ENCODE results near the gene MAGI2. TPM values are rescaled to one million over a fixed set of nuclear protein-coding genes. Genes with fewer than 3 reads are reported as not detected.

Gene MAGI2
- total and polyA plus RNA-seq, 8 donors, result 1.3 to 4.0 (median 2.0) TPM

GRCh38 chr7:78055001-78055573 is 1398.4 kb downstream of the MAGI2 start:
- no peak for ATAC-seq
- H3K9me3 ChIP-seq, result no peaks in the 10 kb centered on the region
- TF ChIP-seq, protein P1, sequence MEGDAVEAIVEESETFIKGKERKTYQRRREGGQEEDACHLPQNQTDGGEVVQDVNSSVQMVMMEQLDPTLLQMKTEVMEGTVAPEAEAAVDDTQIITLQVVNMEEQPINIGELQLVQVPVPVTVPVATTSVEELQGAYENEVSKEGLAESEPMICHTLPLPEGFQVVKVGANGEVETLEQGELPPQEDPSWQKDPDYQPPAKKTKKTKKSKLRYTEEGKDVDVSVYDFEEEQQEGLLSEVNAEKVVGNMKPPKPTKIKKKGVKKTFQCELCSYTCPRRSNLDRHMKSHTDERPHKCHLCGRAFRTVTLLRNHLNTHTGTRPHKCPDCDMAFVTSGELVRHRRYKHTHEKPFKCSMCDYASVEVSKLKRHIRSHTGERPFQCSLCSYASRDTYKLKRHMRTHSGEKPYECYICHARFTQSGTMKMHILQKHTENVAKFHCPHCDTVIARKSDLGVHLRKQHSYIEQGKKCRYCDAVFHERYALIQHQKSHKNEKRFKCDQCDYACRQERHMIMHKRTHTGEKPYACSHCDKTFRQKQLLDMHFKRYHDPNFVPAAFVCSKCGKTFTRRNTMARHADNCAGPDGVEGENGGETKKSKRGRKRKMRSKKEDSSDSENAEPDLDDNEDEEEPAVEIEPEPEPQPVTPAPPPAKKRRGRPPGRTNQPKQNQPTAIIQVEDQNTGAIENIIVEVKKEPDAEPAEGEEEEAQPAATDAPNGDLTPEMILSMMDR (IDR thresholded peaks at IDR 0.05), result no peak
- intact Hi-C loops (cut with DNase I), result no loop called here
- no peak overlapping the region for H3K4me3 ChIP-seq
- no peaks in the 10 kb centered on the region for H3K4me1 ChIP-seq
- no peak for DNase-seq
- no peaks in the 10 kb centered on the region for H3K27me3 ChIP-seq
- H3K27ac ChIP-seq, result no peak overlapping the region
- FAIRE-seq, result no peak
- WGBS, 2 donors, result 68 to 70% methylated on average over 3 of the region's 3 CpGs
- H3K36me3 ChIP-seq, result no peaks in the 10 kb centered on the region

- DNase-seq (no peak), FAIRE-seq (no peak), ATAC-seq (no peak)
- 75 to 79% methylated on average over 7 of the region's 7 CpGs for WGBS, 2 donors
- no peak overlapping the region for H3K4me3 ChIP-seq
- H3K27me3 ChIP-seq, result no peaks in the 10 kb centered on the region
- H3K27ac ChIP-seq, result no peak overlapping the region
- peaks cover 0 to 3% (median 0%) of the 10 kb centered on the region in 3 donors for H3K4me1 ChIP-seq
- TF ChIP-seq, protein P1 (IDR thresholded peaks at IDR 0.05), result no peak
- no peaks in the 10 kb centered on the region for H3K9me3 ChIP-seq
- intact Hi-C loops (cut with DNase I), result no loop called here
- no peaks in the 10 kb centered on the region for H3K36me3 ChIP-seq
Observed at GRCh38 chr7:78052112-78052511, 1401.4 kb downstream of the MAGI2 start.

DNA sequence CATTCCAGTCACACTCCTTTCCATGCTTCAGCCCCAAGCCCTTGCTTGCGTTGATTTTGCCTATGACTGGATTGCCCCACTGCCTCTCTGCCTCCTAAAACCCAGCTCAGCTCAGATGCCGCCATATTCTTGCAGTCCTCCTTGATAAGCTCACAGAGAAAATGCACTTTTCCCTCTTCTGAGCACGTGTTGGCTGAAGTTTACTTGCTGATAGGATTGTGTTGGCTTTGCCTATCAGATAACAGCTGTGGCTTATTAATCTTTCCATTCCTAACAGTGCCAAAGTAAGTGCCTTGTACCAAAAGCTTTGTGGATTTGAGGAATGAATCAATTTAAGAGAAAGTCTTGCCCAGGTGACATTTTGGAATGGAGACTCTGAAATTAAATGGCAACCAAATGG is 1405.7 kb downstream of the MAGI2 start:
- Histone ChIP-seq H3K36me3 (no peaks in the 10 kb centered on the region), H3K4me3 (no peak overlapping the region), H3K9me3 (no peaks in the 10 kb centered on the region), H3K27ac (no peak overlapping the region), H3K27me3 (no peaks in the 10 kb centered on the region), H3K4me1 (peaks cover 0 to 3% (median 0%) of the 10 kb centered on the region in 3 donors)
- WGBS, 2 donors, result 39 to 42% methylated on average over 3 of the region's 3 CpGs
- intact Hi-C loops (cut with DNase I), result no loop called here
- TF ChIP-seq, protein P1 (IDR thresholded peaks at IDR 0.05), result no peak
- FAIRE-seq, result no peak
- DNase-seq, result no peak
- peak in 3 of 4 donors; percentile 40 to 60 (median 56) for ATAC-seq

- TF ChIP-seq, protein P1 (IDR thresholded peaks at IDR 0.05), result no peak
- H3K4me1 ChIP-seq, result peaks cover 0 to 3% (median 0%) of the 10 kb centered on the region in 3 donors
- ATAC-seq, result peak in 2 of 4 donors; percentile 62 to 65
- WGBS, 2 donors, result 35 to 36% methylated on average over 2 of the region's 2 CpGs
- no peak overlapping the region for H3K4me3 ChIP-seq
- intact Hi-C loops (cut with DNase I), result no loop called here
- no peaks in the 10 kb centered on the region for H3K9me3 ChIP-seq
- H3K27me3 ChIP-seq, result no peaks in the 10 kb centered on the region
- DNase-seq, result no peak
- FAIRE-seq, result no peak
- no peaks in the 10 kb centered on the region for H3K36me3 ChIP-seq
- H3K27ac ChIP-seq, result no peak overlapping the region
Observed at GRCh38 chr7:78043159-78043558, 1410.3 kb downstream of the MAGI2 start.

GRCh38 chr7:78041423-78041822 is 1412.0 kb downstream of the MAGI2 start:
- no peaks in the 10 kb centered on the region for H3K4me1 ChIP-seq
- TF ChIP-seq, protein P1 (IDR thresholded peaks at IDR 0.05), result no peak
- FAIRE-seq (no peak), ATAC-seq (no peak), DNase-seq (no peak)
- intact Hi-C loops (cut with DNase I), result no loop called here
- H3K4me3 ChIP-seq, result no peak overlapping the region
- 95 to 97% methylated on average over 3 of the region's 3 CpGs for WGBS, 2 donors
- H3K27ac ChIP-seq, result no peak overlapping the region
- H3K9me3 ChIP-seq, result no peaks in the 10 kb centered on the region
- H3K36me3 ChIP-seq, result no peaks in the 10 kb centered on the region
- H3K27me3 ChIP-seq, result no peaks in the 10 kb centered on the region

Measured in pancreas (tissue), 10 donors.